ENCODE data around the gene MBD5. TPM values are rescaled to one million over a fixed set of nuclear protein-coding genes. Genes with fewer than 3 reads are reported as not detected.

The MBD5 gene
- total and polyA plus RNA-seq, 12 donors, result 5.6 to 61.7 (median 40.5) TPM

GRCh38 chr2:148303161-148303560 lies 282.3 kb downstream of the MBD5 start:
- intact Hi-C loops (cut with DNase I), result no loop called here
- Histone ChIP-seq H3K27me3 (no peaks in the 10 kb centered on the region), H3K36me3 (replicated peaks in 1 of 2) (no peaks in the 10 kb centered on the region), H3K9me3 (replicated peaks in 1 of 3) (peaks cover 0 to 9% (median 0%) of the 10 kb centered on the region in 3 donors), H3K27ac (no peak overlapping the region), H3K4me1 (replicated peaks in 1 of 2) (no peaks in the 10 kb centered on the region), H3K4me3 (no peak overlapping the region)
- DNase-seq, result no peak
- WGBS, 4 donors, result 91 to 100% (median 96%) methylated on average over 2 of the region's 2 CpGs
- no peak for TF ChIP-seq CTCF (IDR thresholded peaks at IDR 0.05)
- no peak for TF ChIP-seq POLR2A (IDR thresholded peaks at IDR 0.05)

- Histone ChIP-seq H3K4me1 (replicated peaks in 1 of 2) (no peaks in the 10 kb centered on the region), H3K36me3 (replicated peaks in 1 of 2) (no peaks in the 10 kb centered on the region), H3K4me3 (no peak overlapping the region), H3K9me3 (replicated peaks in 1 of 3) (peaks cover 0 to 9% (median 0%) of the 10 kb centered on the region in 3 donors), H3K27me3 (no peaks in the 10 kb centered on the region), H3K27ac (no peak overlapping the region)
- intact Hi-C loops (cut with DNase I), result no loop called here
- no peak for DNase-seq
- no peak for TF ChIP-seq CTCF (IDR thresholded peaks at IDR 0.05)
- TF ChIP-seq POLR2A (IDR thresholded peaks at IDR 0.05), result no peak
- WGBS, 4 donors, result 79 to 82% (median 80%) methylated on average over 5 of the region's 5 CpGs
Observed at GRCh38 chr2:148305476-148305875, 284.6 kb downstream of the MBD5 start.

GRCh38 chr2:148306027-148306426 lies 285.1 kb downstream of the MBD5 start:
- 96 to 100% (median 99%) methylated on average over 2 of the region's 2 CpGs for WGBS, 4 donors
- H3K27me3 ChIP-seq, result no peaks in the 10 kb centered on the region
- no peak overlapping the region for H3K27ac ChIP-seq
- no peak for TF ChIP-seq POLR2A (IDR thresholded peaks at IDR 0.05)
- TF ChIP-seq CTCF (IDR thresholded peaks at IDR 0.05), result no peak
- peaks cover 0 to 9% (median 0%) of the 10 kb centered on the region in 3 donors for H3K9me3 ChIP-seq (replicated peaks in 1 of 3)
- intact Hi-C loops (cut with DNase I), result no loop called here
- no peak overlapping the region for H3K4me3 ChIP-seq
- H3K36me3 ChIP-seq (replicated peaks in 1 of 2), result no peaks in the 10 kb centered on the region
- no peaks in the 10 kb centered on the region for H3K4me1 ChIP-seq (replicated peaks in 1 of 2)
- no peak for DNase-seq

GRCh38 chr2:148317598-148317997 lies 296.7 kb downstream of the MBD5 start:
- DNase-seq, result no peak
- H3K9me3 ChIP-seq (replicated peaks in 1 of 3), result no peaks in the 10 kb centered on the region
- H3K4me1 ChIP-seq (replicated peaks in 1 of 2), result no peaks in the 10 kb centered on the region
- 65 to 67% (median 65%) methylated on average over 3 of the region's 3 CpGs for WGBS, 4 donors
- intact Hi-C loops (cut with DNase I), result no loop called here
- H3K4me3 ChIP-seq, result no peak overlapping the region
- no peaks in the 10 kb centered on the region for H3K36me3 ChIP-seq (replicated peaks in 1 of 2)
- TF ChIP-seq CTCF (IDR thresholded peaks at IDR 0.05) (no peak), POLR2A (IDR thresholded peaks at IDR 0.05) (no peak)
- H3K27ac ChIP-seq, result no peak overlapping the region
- H3K27me3 ChIP-seq, result no peaks in the 10 kb centered on the region

Data from adrenal gland (tissue), 12 donors.